AG09309 (cell line): Measurements from ENCODE around the gene CPZ.
A peak's percentile ranks its signal among the peaks of the same experiment; 100 is the strongest.

Source experiments
- DNase-seq: peaks from one replicate; pipeline ENCODE4 v3.0.0-alpha.2; 2010; ENCODE audit warnings: low read depth
- H3K4me3 ChIP-seq: 2 replicates; pipeline ENCODE4 v1.5.1; 2011; ENCODE audit warnings: mild to moderate bottlenecking, low read depth, low read length, moderate library complexity; ENCODE audit not compliant: control insufficient read depth
- CTCF ChIP-seq: IDR thresholded peaks from 2 replicates; pipeline ENCODE4 v1.5.1; 2011; ENCODE audit warnings: mild to moderate bottlenecking, low read depth, low read length, inconsistent platforms; ENCODE audit not compliant: insufficient read depth, control insufficient read depth; ENCODE audit errors: missing control alignments

CPZ gene

GRCh38 chr4:8589823-8590545 lies 2.6 kb upstream of the CPZ start:
- TF ChIP-seq CTCF: no peak
- no peak overlapping the region for H3K4me3 ChIP-seq
- DNase-seq: peak; percentile 63

GRCh38 chr4:8590546-8590880 lies 2.1 kb upstream of the CPZ start:
- H3K4me3 ChIP-seq: no peak overlapping the region
- no peak for TF ChIP-seq CTCF
- DNase-seq: no peak

- no peak for TF ChIP-seq CTCF
- no peak for DNase-seq
Measured at GRCh38 chr4:8591114-8591513, 1.5 kb upstream of the CPZ start.

GRCh38 chr4:8591626-8592365 lies 769 bp upstream of the CPZ start:
- TF ChIP-seq CTCF: no peak
- no peak overlapping the region for H3K4me3 ChIP-seq
- DNase-seq: no peak

More at GRCh38 chr4:8591114-8591513, 1.5 kb upstream of the CPZ start:
- no peak overlapping the region for H3K4me3 ChIP-seq

- no peak for TF ChIP-seq CTCF
- DNase-seq: no peak
- H3K4me3 ChIP-seq: peak overlapping the region; percentile 72
Measured at GRCh38 chr4:8593264-8594096, 915 bp downstream of the CPZ start.
